GM04504 (cell line): ENCODE measurements around the gene NCR3LG1.

Experiments used
- DNase-seq: peaks from one replicate; pipeline ENCODE4 v3.0.0-alpha.2; 2012; ENCODE audit warnings: low read depth

Gene NCR3LG1, protein sequence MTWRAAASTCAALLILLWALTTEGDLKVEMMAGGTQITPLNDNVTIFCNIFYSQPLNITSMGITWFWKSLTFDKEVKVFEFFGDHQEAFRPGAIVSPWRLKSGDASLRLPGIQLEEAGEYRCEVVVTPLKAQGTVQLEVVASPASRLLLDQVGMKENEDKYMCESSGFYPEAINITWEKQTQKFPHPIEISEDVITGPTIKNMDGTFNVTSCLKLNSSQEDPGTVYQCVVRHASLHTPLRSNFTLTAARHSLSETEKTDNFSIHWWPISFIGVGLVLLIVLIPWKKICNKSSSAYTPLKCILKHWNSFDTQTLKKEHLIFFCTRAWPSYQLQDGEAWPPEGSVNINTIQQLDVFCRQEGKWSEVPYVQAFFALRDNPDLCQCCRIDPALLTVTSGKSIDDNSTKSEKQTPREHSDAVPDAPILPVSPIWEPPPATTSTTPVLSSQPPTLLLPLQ

DNA sequence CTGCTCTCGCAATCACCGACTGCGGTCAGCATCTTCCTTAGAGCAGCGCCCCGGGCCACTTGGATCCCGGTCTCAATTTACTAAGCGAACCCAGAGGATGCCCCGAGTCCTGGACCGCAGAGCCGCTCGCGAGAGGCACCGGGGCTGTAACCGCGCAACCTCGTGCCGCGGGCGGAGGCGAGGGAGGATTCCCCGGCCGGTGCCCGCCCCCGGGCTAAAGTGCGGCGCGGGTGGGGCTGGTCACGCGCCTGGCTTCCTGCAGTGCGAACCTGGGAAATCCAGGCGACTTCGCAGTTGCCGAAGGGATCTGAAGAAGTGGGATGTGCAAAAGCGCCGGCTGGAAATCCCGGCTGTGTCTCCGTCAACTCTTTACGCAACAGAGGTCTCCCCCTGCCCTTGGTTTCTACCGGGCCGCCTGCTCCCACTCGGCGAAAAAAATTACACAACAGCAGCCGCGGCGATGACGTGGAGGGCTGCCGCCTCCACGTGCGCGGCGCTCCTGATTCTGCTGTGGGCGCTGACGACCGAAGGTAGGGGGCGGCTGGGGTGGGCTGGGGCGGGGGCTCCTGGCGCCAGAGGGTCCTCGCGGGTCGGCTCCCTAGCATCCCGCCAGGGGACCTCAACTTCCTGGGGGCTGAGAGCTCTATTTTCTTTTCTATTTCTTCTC lies at the start of gene NCR3LG1:
NCR3LG1 (plus strand) TSS at position 291 of the 667 bp plus-strand sequence; CDS start at position 461, 170 bp downstream.
- peak; percentile 22 for DNase-seq

DNA sequence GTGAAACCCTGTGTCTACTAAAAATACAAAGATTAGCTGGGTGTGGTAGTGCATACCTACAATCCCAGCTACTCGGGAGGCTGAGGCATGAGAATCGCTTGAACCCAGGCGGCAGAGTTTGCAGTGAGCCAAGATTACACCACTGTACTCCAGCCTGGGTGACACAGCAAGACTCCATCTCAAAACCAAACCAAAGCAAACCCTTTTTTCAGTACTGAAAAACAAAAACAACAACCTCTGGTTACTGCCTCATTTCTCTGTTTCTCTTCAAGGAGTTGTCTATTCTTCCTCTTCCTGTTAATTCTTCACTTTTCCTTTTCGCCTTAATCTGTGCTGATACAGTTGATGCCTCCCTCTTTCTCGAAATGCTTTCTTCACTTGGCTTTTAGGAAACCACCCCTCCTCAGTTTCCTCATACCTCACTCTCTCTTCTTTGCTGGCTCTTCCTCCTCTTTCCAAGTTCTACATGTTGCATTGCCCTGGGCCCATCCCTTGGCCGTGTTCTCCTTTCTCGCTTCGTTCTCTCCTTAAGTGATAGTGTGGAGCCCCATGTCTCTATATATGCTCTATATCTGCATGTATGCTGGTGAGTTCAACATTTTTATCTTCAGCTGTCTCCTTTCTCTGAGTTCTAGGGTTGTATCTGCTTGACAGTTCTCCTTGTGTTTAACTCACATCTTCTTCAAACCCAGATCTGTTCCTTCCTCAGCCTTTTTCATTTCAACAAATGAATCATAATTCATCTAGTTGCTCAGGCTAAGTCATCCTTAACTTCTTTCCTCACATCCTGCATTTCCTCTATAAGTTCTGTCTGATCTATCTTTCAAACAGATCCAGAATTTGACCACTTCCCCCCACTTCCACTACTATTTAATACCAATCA lies 38.0 kb upstream of the NCR3LG1 start:
- DNase-seq, result no peak

DNA sequence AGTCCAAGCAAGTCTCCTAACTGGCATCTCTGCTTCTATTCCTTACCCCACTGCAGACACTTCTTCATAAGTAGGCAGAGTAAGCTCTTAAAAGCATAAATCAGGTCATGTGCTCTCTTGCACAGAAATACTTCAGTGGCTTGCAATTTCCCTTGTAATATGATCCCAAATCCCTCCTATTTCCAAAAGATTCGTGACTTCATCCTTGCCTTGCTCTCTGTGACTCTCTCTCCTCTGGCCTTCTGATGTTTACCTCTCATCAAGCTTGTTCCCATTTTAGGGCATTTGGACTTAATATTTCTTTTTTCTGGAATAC lies 37.4 kb upstream of the NCR3LG1 start:
- peak; percentile 64 for DNase-seq

DNA sequence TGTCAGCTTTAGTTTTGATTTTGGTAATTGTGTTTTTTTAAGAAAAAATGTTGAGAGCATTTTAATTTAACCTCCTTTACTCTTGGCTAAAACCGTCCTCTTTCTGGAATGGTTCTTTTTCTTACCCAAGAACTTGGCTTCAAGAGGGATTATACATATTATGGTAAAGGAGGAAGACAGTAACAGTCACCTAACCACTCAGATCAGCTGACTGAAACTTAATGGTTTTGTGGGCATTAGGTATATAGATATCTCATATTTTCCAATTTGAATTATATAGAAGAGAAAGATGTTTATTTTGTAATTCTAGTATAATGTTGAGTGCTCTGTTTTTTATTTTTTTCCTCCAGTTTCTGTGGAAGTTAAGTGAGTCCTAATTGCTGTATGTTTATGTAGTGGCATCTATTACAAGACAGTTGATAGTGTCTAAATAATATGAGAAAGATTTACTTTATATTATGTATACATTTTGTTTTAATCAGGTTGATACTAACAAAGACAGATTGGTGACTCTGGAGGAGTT lies 36.6 kb upstream of the NCR3LG1 start:
- DNase-seq, result no peak

DNA sequence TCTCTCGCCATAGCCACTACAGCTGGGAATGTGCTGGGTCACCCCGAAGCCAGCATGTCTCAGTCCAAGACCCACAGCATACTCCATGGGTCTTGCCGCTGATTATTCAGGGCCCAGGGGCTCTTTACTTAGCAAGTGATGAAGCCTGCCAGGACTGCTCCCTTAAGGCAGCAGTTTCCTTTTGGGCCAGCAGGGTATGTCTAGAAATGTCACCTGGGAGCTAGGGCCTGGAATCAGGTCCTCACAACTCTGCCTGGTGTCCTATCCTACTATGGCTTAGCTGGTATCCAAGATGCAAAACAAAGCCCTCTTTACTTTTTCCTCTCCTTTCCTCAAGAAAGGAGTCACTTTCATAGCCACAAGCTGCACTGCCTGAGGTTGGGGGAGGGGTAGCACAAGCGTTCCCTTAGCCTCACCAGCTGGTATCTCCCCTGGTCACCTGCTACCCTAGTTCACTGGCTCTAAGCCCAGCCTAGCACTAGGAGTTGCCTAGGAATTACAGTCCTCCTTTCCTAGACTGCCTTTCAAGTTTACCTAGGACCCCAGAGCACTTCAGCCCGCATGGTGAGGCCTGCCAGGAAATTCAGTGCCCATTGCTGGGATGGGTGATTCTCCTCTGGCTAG lies 22.6 kb upstream of the NCR3LG1 start:
- no peak for DNase-seq

DNA sequence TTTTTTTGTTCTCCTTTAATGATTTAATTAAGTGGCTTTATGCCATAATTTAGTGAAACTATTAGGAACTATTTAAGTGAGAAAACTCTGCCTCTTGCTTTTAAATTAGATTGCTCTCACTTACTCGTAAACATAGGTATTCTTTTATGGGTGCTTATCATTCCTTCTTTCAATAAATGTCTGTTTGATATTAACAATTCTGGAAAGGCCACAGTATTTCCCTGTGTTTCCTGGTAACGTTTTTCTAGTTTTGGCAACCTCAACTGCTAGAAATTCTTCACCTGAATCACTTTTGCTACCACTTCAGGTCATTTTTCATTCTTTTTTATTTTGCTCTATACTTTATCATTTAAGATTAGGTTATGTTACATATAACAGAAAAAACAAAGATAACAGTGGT lies 19.9 kb upstream of the NCR3LG1 start:
- DNase-seq, result no peak

DNA sequence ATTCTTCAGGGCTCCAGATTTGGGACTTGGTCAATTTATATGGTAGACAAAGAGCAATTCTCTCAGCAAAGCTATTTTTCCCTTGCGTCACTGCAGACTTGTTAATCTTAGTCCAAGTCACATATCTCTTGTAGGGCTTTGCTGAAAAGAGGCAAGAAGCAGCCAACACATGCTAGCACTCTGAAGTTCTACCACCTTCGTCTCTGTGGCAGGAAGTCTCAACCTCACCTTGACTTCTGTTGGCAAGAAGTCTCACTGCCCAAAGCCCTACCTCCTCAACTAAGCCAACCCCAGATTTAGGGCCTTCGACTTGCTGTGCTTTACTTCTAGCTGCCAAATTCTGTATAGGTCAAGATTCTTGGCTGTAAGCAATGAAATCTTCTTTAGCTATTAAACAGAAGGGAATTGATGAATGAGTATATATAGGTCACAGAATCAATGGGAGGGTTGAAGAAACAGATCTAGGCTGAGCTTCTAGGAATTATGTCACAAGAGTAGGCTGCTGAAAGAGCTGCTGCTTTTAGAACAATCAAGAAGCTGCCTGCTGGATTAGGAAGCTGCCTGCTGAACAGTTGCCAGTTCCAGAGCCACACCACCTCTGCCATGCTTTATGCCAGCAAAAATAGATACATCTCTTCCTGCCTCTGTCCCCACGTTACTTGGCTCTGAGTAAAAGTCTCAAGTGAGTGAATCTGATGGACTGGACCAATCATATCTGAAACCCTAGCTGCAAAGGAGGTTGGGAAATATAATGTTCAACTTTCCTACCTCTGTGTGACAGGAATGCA lies 17.6 kb upstream of the NCR3LG1 start:
- DNase-seq, result no peak

DNA sequence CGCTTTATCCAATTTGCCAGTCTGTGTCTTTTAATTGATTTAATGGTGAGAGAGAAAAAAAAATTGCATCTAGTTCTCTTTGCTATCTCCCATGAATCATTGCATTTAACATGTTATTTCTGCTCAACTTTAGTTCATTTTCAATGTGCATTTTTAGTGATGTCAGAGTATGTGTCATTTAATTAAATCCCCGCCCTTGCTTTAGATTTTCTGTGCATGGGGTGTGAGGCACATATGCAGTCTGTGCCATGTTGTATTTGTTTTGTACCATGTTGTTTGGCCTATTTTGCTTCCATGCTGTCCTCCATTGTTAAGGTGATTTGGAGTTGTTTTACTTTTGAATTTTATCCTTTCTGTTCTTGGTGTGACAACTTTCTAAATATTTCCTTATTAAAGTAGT lies 8.3 kb upstream of the NCR3LG1 start:
- DNase-seq, result no peak

DNA sequence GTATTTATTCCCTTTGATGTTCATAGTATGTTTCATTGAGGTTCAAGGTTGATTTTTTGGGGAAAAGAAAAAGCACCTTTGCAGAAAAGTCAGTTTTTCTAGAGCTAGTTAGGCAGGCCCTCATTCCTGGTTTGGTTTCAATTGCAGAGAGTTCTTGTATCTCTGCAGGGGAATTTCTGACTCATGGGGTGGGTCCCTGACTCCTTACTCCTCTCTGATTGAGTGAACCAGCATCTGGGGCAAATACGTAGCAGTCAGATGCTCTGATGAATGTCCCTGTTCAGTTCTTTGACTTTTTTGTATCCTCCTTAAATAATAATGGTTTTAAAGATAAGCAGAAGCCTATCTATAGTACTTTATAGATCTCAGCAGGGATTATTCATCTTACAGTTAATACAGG lies 7.7 kb upstream of the NCR3LG1 start:
- peak; percentile 61 for DNase-seq

DNA sequence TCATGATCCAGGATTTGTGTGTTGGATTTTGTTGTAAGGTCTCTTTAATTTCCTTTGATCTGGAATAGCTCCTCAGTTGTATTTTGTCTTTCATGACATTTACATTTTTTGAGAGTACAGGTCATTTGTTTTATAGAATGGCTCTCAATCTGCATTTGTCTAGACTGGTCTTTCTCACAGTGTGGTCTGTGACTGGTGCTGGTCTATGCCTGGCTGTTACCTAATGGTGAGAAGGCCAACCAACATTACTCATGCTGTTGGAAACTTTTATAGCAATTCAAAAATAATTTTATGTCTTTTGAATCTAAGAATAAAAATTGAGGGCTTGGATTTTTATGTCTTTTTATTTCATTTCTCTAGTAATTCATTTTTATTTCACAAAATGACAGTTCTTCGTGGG lies 3.9 kb upstream of the NCR3LG1 start:
- no peak for DNase-seq

DNA sequence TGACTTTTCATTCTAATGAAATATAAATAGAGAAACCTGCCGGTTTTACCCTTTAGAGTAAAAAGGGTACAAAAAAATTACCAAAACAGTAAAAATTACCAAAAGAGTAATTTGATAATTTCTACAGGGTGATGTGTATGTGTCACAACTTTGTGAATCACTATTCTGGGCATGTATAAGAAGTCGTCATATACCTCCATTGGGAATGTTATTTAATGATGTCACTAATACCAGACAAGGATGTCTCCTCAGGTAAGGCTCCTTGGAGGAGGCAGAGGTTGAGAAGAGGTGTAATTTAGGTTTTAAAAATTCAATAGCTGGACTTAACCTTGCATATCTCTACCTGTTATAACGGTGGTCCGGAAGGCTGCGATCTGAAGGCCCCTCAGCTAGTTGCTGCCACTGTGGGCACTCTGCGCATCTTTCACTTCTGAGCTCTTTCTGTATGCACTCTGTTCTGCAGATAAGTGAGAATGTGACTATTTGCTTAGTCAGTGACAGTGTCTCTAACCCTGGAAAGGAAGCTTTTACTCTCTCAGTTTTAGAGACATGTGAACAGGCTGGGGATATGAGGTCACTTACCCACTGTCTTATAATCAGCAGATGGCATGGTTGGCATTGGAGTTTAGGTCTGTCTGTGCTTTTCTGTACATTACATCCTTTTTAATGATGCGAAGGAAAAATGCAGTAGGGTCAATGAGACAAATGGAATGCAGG lies 987 bp upstream of the NCR3LG1 start:
- no peak for DNase-seq

DNA sequence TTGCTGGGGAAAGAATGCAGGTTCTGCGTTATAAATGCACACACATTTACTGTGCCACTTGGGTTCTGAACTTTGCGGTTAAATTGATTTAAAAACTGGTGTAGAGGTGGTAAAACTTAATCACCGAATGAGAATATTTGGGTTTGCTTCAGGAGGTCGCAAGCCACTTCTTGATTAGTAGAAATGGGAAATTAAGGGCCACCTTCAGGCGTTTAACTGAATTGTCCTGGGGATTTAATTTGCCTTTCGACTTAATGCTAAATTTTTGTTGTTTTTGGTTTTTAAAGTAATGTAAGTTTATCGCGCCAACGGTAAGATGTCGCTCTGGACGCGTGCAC lies 459 bp upstream of the NCR3LG1 start:
- DNase-seq, result no peak

DNA sequence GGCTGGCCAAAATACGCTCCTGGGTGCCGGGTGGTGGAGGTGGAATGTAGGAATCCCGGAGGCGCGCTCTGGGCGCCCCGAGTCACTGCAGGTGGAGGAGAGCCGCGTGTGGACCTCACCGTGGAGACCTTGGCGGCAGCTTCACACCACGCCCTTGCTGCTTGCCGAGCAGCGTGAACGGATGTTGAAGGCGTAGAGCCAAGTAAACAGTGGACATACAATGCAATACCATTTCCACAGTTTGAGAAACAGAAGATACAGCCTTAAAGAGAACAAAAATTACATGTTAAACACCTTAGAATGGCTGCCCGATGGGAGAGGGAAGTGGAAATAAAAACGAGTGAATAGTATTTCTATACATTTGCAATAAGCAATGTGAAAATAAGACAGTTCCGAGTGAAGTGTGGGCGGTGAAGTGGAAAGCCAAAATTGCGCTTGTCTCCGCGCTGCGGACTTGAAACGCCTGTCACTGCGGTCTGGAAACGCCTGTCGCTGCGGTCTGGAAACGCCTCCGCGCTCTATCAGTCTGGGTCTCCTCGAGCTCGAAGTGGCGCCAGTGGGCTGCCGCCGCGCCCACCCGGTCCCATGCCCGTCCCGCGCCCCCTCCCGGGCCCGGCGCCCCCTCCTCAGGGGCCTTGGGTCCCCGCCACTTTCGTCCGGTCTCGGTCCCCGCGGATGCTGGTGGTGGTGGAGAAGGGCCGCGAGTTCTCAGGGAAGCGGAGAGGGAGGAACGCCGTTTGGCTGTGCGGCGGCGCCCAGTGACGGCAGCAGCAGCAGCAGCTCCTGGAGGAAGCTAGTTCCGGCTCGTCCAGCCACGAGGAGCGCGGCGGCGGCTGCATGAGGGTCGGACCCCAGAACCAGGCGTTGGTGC lies 1.6 kb downstream of the NCR3LG1 start:
- DNase-seq, result peak; percentile 28

DNA sequence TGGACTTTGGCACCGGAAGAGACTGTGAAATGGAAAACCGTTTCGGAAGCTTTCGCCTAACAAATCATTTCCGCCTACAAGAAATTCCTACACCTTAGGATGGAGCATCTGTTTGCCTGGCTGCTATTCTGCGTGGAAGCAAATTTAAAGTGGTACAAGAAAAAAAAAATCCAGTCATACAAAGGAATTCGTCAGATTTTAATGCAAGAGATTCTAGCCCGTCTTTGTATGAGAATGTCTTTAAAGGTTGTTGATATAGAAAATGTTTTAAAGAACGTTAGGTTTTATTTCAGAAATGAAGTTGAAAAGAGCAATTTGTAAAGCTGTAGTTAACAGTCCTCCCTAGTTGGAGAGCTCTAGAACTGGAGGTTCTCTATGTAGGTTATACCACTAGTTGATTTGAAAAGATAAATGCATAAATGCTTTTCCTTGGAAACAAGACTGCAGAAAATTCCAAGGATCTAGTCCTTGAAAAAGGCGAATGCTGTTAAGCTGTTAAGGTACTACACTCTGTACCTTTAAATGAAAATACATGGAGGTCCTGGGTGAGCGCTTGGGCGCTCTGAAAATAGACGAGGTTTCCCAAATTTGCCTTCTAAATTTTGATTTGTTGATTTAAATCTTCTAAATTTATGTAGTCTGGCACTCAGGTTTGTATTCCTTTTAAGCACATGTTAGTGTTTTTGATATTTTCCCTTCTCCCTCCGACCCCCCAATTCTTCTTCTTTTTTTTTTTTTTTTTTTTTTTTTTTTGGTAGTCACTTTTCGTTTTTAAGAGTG lies 2.4 kb downstream of the NCR3LG1 start:
- DNase-seq, result no peak

DNA sequence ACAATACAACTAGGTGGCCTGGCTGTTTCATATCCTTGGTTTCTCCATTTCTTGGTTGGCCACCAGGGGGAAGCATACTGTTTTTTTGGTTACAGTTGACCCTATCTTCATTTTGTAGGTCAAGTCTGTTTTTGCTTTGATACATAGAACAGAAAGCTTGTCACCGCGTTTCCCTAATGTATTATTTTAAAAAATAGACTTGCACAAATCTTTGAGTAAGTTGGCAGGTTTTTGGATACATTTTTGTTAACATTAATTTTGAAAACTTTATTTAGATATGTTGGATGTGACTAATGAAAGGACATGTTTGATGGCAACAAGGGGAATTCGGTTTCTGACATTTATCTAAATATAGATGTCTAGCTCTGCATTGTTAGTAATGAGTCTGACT lies 3.0 kb downstream of the NCR3LG1 start:
- peak; percentile 53 for DNase-seq

DNA sequence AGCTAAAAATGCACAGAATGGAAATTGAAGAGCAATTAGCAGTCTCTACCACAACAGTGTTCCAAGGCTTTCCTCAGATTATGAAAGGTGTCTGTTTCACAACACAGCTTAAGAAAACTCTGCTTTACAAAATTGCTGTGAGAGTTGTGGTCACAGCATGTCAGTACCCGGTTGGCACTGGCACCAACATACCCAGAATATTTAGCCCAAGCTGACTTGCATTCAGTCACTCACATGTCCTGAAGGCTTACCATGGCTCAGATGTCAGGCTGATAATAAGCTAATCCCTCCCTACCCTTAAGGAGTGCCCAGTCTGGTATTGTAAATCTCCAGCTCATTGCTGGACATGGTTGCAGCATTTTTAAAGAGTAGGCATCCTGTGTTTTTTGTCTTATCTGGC lies 14.9 kb downstream of the NCR3LG1 start:
- DNase-seq, result no peak

DNA sequence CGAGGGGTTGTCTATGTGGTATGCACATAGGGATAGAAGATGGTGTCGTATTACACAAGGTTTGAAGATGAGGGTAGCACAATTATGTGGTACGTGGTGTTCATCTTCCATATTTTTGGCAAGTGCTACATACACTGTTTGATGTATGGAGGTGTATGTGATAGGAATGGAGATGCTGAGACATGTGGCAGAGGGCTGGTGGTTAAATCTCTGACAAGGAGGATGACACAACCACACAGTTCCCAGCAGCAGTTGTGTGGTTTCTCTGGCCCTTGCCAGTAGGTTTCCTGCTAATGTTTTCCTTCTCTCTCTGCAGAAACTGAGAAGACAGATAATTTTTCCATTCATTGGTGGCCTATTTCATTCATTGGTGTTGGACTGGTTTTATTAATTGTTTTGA lies 17.0 kb downstream of the NCR3LG1 start:
- no peak for DNase-seq

DNA sequence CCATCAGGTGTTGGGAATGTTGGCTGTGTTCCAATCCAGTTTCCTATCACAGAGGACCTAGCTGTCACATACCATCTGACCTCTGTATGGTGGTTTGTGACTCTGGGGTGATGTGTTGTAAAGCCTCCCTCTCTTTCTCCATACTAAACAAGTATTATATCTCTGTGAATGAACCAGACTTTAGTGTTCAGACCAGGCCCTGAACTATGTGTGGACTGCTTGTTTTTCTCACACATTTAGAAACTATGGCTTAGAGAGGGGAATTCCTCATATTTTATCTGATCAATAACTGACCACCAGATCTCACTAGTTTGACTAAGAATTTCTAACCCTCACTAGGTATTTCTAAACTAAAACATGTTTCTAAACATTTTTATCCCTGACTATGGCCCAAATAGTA lies 17.5 kb downstream of the NCR3LG1 start:
- no peak for DNase-seq

DNA sequence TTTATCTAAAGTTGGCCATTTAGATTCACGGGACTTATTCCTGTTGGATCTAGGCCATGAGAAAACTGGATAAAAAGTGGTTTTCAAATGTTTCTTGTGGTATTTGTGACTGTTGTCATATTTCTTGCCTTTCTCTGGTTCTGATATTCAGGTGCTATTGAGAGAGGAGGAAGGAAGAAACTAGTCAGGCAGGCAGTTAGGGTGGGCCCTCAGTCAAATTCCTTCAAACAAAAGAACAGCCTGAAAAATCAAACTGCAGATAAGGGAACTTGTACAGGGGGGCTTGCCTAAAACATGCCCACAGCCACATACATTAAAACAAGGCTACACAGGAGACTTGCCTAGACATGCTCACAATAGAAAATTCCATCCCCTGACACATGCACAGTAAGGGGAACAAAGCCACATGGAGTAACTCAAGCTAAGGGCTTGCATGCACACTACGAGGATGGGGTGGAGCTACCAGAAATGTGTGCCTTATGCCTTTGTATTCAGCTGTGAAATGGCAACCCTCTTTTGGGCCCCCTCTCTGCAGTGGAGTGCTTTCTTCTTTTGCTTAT lies 18.2 kb downstream of the NCR3LG1 start:
- no peak for DNase-seq
